HEK293T (cell line): Measurements from ENCODE around the gene ZNF695.

ENCODE experiments used
- BHLHE40 ChIP-seq: fragments of 450-650 bp; IDR thresholded peaks from 2 replicates; pipeline ENCODE4 v1.6.1; 2016; ENCODE audit warnings: mild to moderate bottlenecking, moderate library complexity, borderline replicate concordance
- FOXM1 ChIP-seq: fragments of 450-650 bp; IDR thresholded peaks from 2 replicates; pipeline ENCODE4 v1.6.1; 2017; ENCODE audit warnings: mild to moderate bottlenecking, borderline replicate concordance
- NFRKB ChIP-seq: fragments of 450-650 bp; IDR thresholded peaks from 2 replicates; pipeline ENCODE4 v1.6.1; 2016; ENCODE audit warnings: mild to moderate bottlenecking, moderate library complexity
- SUZ12 ChIP-seq: fragments of 450-650 bp; IDR thresholded peaks from 2 replicates; pipeline ENCODE4 v1.6.1; 2016; ENCODE audit warnings: mild to moderate bottlenecking

- TF ChIP-seq BHLHE40 (no peak), SUZ12 (no peak), NFRKB (no peak), FOXM1 (no peak)
Observed at GRCh38 chr1:247047702-247048101, 39.8 kb upstream of the ZNF695 start.
